ENCODE data around the gene ILF2. TPM values are rescaled to one million over a fixed set of nuclear protein-coding genes. Genes with fewer than 3 reads are reported as not detected.
"Not testable (repeated sequence)": the region's sequence is repeated elsewhere in the genome, so short reads cannot be mapped to it uniquely, and the experiment has no call there.

The ILF2 gene
- total RNA-seq, 2 donors from 2014 or later = 93.1 to 113 TPM

GRCh38 chr1:153658400-153659174 lies 12.2 kb downstream of the ILF2 start, which contains the start of gene SNAPIN:
TSS of gene SNAPIN (plus strand) at chr1:153658703. CDS start at chr1:153658744, 41 bp downstream.
- intact Hi-C loops (cut with DNase I, micrococcal nuclease) = no loop called here
- DNase-seq (peak; percentile 93 to 94), ATAC-seq (peak; percentile 96)

- ATAC-seq (no peak), DNase-seq (no peak)
- intact Hi-C loops (cut with DNase I, micrococcal nuclease) = no loop called here
Observed at GRCh38 chr1:153655333-153655732, 15.5 kb downstream of the ILF2 start.

- intact Hi-C loops (cut with DNase I, micrococcal nuclease) = no loop called here
- DNase-seq (no peak), ATAC-seq (peak; percentile 64)
Observed at GRCh38 chr1:153652805-153653500, 17.8 kb downstream of the ILF2 start.

- intact Hi-C loops (cut with DNase I, micrococcal nuclease) = no loop called here
- DNase-seq (no peak), ATAC-seq (no peak)
Observed at GRCh38 chr1:153651771-153652170, 19.0 kb downstream of the ILF2 start.

GRCh38 chr1:153649863-153650235 lies 20.9 kb downstream of the ILF2 start:
- ATAC-seq = peak; percentile 34
- no peak for DNase-seq
- intact Hi-C loops (cut with DNase I, micrococcal nuclease) = no loop called here

- ATAC-seq (peak; percentile 8), DNase-seq (no peak)
- intact Hi-C loops (cut with DNase I, micrococcal nuclease) = no loop called here
Observed at GRCh38 chr1:153649137-153649862, 21.5 kb downstream of the ILF2 start.

- DNase-seq = no peak
- intact Hi-C loops (cut with DNase I, micrococcal nuclease) = no loop called here
- peak; percentile 12 for ATAC-seq
Observed at GRCh38 chr1:153648000-153648643, 22.7 kb downstream of the ILF2 start.

- intact Hi-C loops (cut with DNase I, micrococcal nuclease) = no loop called here
- ATAC-seq (peak; percentile 24), DNase-seq (no peak)
Observed at GRCh38 chr1:153647346-153647714, 23.5 kb downstream of the ILF2 start.

GRCh38 chr1:153646672-153647345 lies 24.0 kb downstream of the ILF2 start:
- ATAC-seq = peak; percentile 13
- intact Hi-C loops (cut with DNase I, micrococcal nuclease) = no loop called here
- DNase-seq = no peak

GRCh38 chr1:153643816-153644215 lies 27.0 kb downstream of the ILF2 start:
- ATAC-seq (no peak), DNase-seq (no peak)
- intact Hi-C loops (cut with DNase I, micrococcal nuclease) = no loop called here

- DNase-seq (no peak), ATAC-seq (no peak)
- intact Hi-C loops (cut with DNase I, micrococcal nuclease) = no loop called here
Observed at GRCh38 chr1:153643100-153643499, 27.7 kb downstream of the ILF2 start.

- no peak for DNase-seq
- ATAC-seq = no peak
- intact Hi-C loops (cut with DNase I, micrococcal nuclease) = no loop called here
Observed at GRCh38 chr1:153642161-153642560, 28.6 kb downstream of the ILF2 start.

GRCh38 chr1:153640861-153641260 lies 29.9 kb downstream of the ILF2 start:
- ATAC-seq (no peak), DNase-seq (no peak)
- intact Hi-C loops (cut with DNase I, micrococcal nuclease) = no loop called here

- intact Hi-C loops (cut with DNase I, micrococcal nuclease); ATAC-seq; DNase-seq: not testable (repeated sequence)
Observed at GRCh38 chr1:153640213-153640612, 30.6 kb downstream of the ILF2 start.

GRCh38 chr1:153639280-153639679 lies 31.5 kb downstream of the ILF2 start:
- intact Hi-C loops (cut with DNase I, micrococcal nuclease) = no loop called here
- ATAC-seq (no peak), DNase-seq (no peak)

- DNase-seq (no peak), ATAC-seq (no peak)
- intact Hi-C loops (cut with DNase I, micrococcal nuclease) = no loop called here
Observed at GRCh38 chr1:153638261-153638660, 32.5 kb downstream of the ILF2 start.

- intact Hi-C loops (cut with DNase I, micrococcal nuclease) = no loop called here
- ATAC-seq = no peak
Observed at GRCh38 chr1:153636312-153636711, 34.5 kb downstream of the ILF2 start.

GRCh38 chr1:153635872-153636271 lies 34.9 kb downstream of the ILF2 start:
- DNase-seq (no peak), ATAC-seq (no peak)
- intact Hi-C loops (cut with DNase I, micrococcal nuclease) = no loop called here

More at GRCh38 chr1:153636312-153636711, 34.5 kb downstream of the ILF2 start:
- no peak for DNase-seq

Data from left colon (tissue), 2 donors.